Measurements from ENCODE around the gene CALR3. TPM values are rescaled to one million over a fixed set of nuclear protein-coding genes. Genes with fewer than 3 reads are reported as not detected.

Gene CALR3
- total RNA-seq, 2 donors from 2014 or later, result 0.91 to 10.1 TPM

GRCh38 chr19:16442386-16443276 lies 53.3 kb downstream of the CALR3 start:
- no peak overlapping the region for H3K4me3 ChIP-seq
- no peak for DNase-seq (ENCODE audit: low spot score)
- peak overlapping the region; percentile 10 to 28 for H3K27ac ChIP-seq
- 37% methylated on average over 19 of the region's 19 CpGs for WGBS
- intact Hi-C loops (cut with DNase I), result no loop called here
- peaks cover 6% of the 10 kb centered on the region for H3K4me1 ChIP-seq (replicated peaks)
- H3K9me3 ChIP-seq, result no peaks in the 10 kb centered on the region
- TF ChIP-seq POLR2A (IDR thresholded peaks at IDR 0.05), result no peak
- TF ChIP-seq CTCF (IDR thresholded peaks at IDR 0.05), result no peak
- H3K27me3 ChIP-seq (replicated peaks; ENCODE audit: insufficient read depth), result no peaks in the 10 kb centered on the region
- H3K36me3 ChIP-seq, result peaks cover 0 to 4% of the 10 kb centered on the region in 2 donors

GRCh38 chr19:16441661-16442162 lies 54.3 kb downstream of the CALR3 start:
- Histone ChIP-seq H3K27me3 (replicated peaks; ENCODE audit: insufficient read depth) (no peaks in the 10 kb centered on the region), H3K4me1 (replicated peaks) (peaks cover 6% of the 10 kb centered on the region), H3K9me3 (no peaks in the 10 kb centered on the region), H3K4me3 (no peak overlapping the region), H3K36me3 (peaks cover 0 to 4% of the 10 kb centered on the region in 2 donors), H3K27ac (no peak overlapping the region)
- 89% methylated on average over 14 of the region's 14 CpGs for WGBS
- TF ChIP-seq POLR2AphosphoS5 (IDR thresholded peaks at IDR 0.05), result no peak
- peak in 1 of 4 experiments; percentile 21 for TF ChIP-seq CTCF (IDR thresholded peaks at IDR 0.05)
- intact Hi-C loops (cut with DNase I), result no loop called here
- no peak for DNase-seq (ENCODE audit: low spot score)

GRCh38 chr19:16436780-16437332 lies 59.1 kb downstream of the CALR3 start:
- no peaks in the 10 kb centered on the region for H3K9me3 ChIP-seq
- DNase-seq (ENCODE audit: low spot score), result no peak
- H3K36me3 ChIP-seq, result peaks cover 4 to 7% of the 10 kb centered on the region in 2 donors
- 76% methylated on average over 6 of the region's 6 CpGs for WGBS
- peak overlapping the region in 1 of 2 donors; percentile 50 for H3K27ac ChIP-seq
- H3K27me3 ChIP-seq (replicated peaks; ENCODE audit: insufficient read depth), result no peaks in the 10 kb centered on the region
- H3K4me1 ChIP-seq (replicated peaks), result no peaks in the 10 kb centered on the region
- TF ChIP-seq POLR2AphosphoS5 (IDR thresholded peaks at IDR 0.05), result no peak
- no peak for TF ChIP-seq POLR2A (IDR thresholded peaks at IDR 0.05)
- no peak for TF ChIP-seq CTCF (IDR thresholded peaks at IDR 0.05)
- intact Hi-C loops (cut with DNase I), result no loop called here
- H3K4me3 ChIP-seq, result no peak overlapping the region

- no peaks in the 10 kb centered on the region for H3K27me3 ChIP-seq (replicated peaks; ENCODE audit: insufficient read depth)
- TF ChIP-seq POLR2AphosphoS5 (IDR thresholded peaks at IDR 0.05) (no peak), POLR2A (IDR thresholded peaks at IDR 0.05) (no peak), CTCF (IDR thresholded peaks at IDR 0.05) (no peak)
- peak overlapping the region in 1 of 2 donors; percentile 50 for H3K27ac ChIP-seq
- no peak overlapping the region for H3K4me3 ChIP-seq
- peaks cover 4 to 8% of the 10 kb centered on the region in 2 donors for H3K36me3 ChIP-seq
- no peaks in the 10 kb centered on the region for H3K4me1 ChIP-seq (replicated peaks)
- DNase-seq (ENCODE audit: low spot score), result no peak
- WGBS, result 54% methylated on average over 9 of the region's 9 CpGs
- H3K9me3 ChIP-seq, result no peaks in the 10 kb centered on the region
- intact Hi-C loops (cut with DNase I), result no loop called here
Observed at GRCh38 chr19:16435999-16436650, 59.8 kb downstream of the CALR3 start.
